ENCODE measurements around the gene TRIM73. TPM values are rescaled to one million over a fixed set of nuclear protein-coding genes. Genes with fewer than 3 reads are reported as not detected.

The TRIM73 gene
- total RNA-seq, 4 donors from 2014 or later, result 0.94 to 5.4 (median 1.5) TPM; not detected in 1

Small RNA genes lying within 50 kb of the gene (small RNA-seq; reads per million reads assigned to genes)
- 0 reads per million in 4 donors for gene RF00019

Other genes with a start within 250 kb of the TRIM73 start
- gene POM121C, start 90.7 kb downstream of the TRIM73 start, total RNA-seq, result 10 to 100 TPM in 3 of 4 donors, 1 to 10 TPM in 1; 9.0 to 26.8 (median 23.7) TPM
- gene SPDYE5, start 96.7 kb downstream of the TRIM73 start, total RNA-seq, result not detected